Measurements from ENCODE around the gene GPRC5D. TPM values are rescaled to one million over a fixed set of nuclear protein-coding genes. Genes with fewer than 3 reads are reported as not detected.

Gene GPRC5D
- polyA plus RNA-seq, 1 of the 3 experiments (the other 2 are of a cell fraction), result not detected

- no peak for TF ChIP-seq RFX5 (IDR thresholded peaks at IDR 0.05; ENCODE audit: low read length)
- no peak for TF ChIP-seq JUND (IDR thresholded peaks at IDR 0.05)
Measured at GRCh38 chr12:12927211-12928079, 24.5 kb downstream of the GPRC5D start (continued).

GRCh38 chr12:12926571-12927071 is 25.3 kb downstream of the GPRC5D start:
- H3K4me3 ChIP-seq (ENCODE audit: low read depth in 2 of 2, low read length in 1 of 2), result no peak overlapping the region
- H3K4me1 ChIP-seq (ENCODE audit: control insufficient read depth in 1 of 2, insufficient read depth in 2 of 2, low read depth in 1 of 2, low read length in 1 of 2), result peaks cover 0 to 4% of the 10 kb centered on the region in 2 experiments; a peak in 1 of 4 replicates
- H3K27me3 ChIP-seq (ENCODE audit: insufficient read depth), result no peaks in the 10 kb centered on the region
- TF ChIP-seq IRF3 (IDR thresholded peaks at IDR 0.05; ENCODE audit: low read depth, low read length) (no peak), RCOR1 (IDR thresholded peaks at IDR 0.05; ENCODE audit: low read length) (no peak), USF1 (IDR thresholded peaks at IDR 0.05; ENCODE audit: borderline replicate concordance, low read depth) (no peak), GATA2 (CRISPR knock-in tag; IDR thresholded peaks at IDR 0.05) (no peak), MEF2A (IDR thresholded peaks at IDR 0.05; ENCODE audit: borderline replicate concordance, low read depth) (no peak), JUND (IDR thresholded peaks at IDR 0.05) (no peak), POLR2AphosphoS5 (IDR thresholded peaks at IDR 0.05; ENCODE audit: low read depth, low read length) (no peak), TAF1 (IDR thresholded peaks at IDR 0.05; ENCODE audit: borderline replicate concordance, low read depth, low read length) (no peak), EZH2phosphoT487 (IDR thresholded peaks at IDR 0.05; ENCODE audit: borderline replicate concordance, low read depth) (no peak), NRF1 (IDR thresholded peaks at IDR 0.05; ENCODE audit: low read depth, low read length) (no peak), SIN3A (IDR thresholded peaks at IDR 0.05; ENCODE audit: borderline replicate concordance, low read depth, low read length) (no peak), MXI1 (IDR thresholded peaks at IDR 0.05; ENCODE audit: low read depth, low read length) (no peak), FOXM1 (IDR thresholded peaks at IDR 0.05; ENCODE audit: low read depth) (no peak), EP300 (IDR thresholded peaks at IDR 0.05; ENCODE audit: borderline replicate concordance in 1 of 2, low read depth in 1 of 2, low read length in 1 of 2) (no peak)
- H3K4me2 ChIP-seq, result no peak overlapping the region
- no peak overlapping the region for H3K9ac ChIP-seq
- H3K9me3 ChIP-seq, result no peaks in the 10 kb centered on the region
- H3K9me2 ChIP-seq, result no peaks in the 10 kb centered on the region
- peaks cover 0 to 6% of the 10 kb centered on the region in 2 experiments for H3K36me3 ChIP-seq (replicated peaks in 1 of 2; ENCODE audit: control insufficient read depth in 1 of 2, insufficient read depth in 2 of 2, low read length in 1 of 2)
- H3K27ac ChIP-seq (ENCODE audit: low read depth in 2 of 2, low read length in 1 of 2), result no peak overlapping the region
- H2AFZ ChIP-seq (ENCODE audit: low read depth), result peak overlapping the region; percentile 70; the same call in 1 of the 2 replicates
- ChIA-PET CTCF (interaction anchor here (1.1 to 2.9 kb wide), 3 partner anchors 12 to 139 kb away, joined by 3 to 15 read pairs (median 4); no protein-coding TSS in a partner anchor), POLR2A (interaction anchor here (0.6 kb wide), 1 partner anchor 138 kb away, joined by 3 read pairs; no protein-coding TSS in a partner anchor)
- no peak for DNase-seq
- no peaks in the 10 kb centered on the region for H4K20me1 ChIP-seq (ENCODE audit: insufficient read depth)
- WGBS (ENCODE audit: low lambda C conversion rate), result 84% methylated on average over 18 of the region's 18 CpGs
- H3F3A ChIP-seq (replicated peaks; ENCODE audit: insufficient read depth), result no peaks in the 10 kb centered on the region
- no peaks in the 10 kb centered on the region for H3K79me2 ChIP-seq (ENCODE audit: insufficient read depth)

All from SK-N-SH (cell line).